OCI-LY7 (cell line): Measurements from ENCODE around the gene CARD19. TPM values are rescaled to one million over a fixed set of nuclear protein-coding genes. Genes with fewer than 3 reads are reported as not detected.
A peak's percentile ranks its signal among the peaks of the same experiment; 100 is the strongest.

ENCODE experiments used
- Bru-seq: library from RNA; stranded (reverse); fragments of 400-500 nt; gene quantifications from one replicate; lab custom pipeline; 2021; lab: Mats Ljungman, UMichigan
- BruChase-seq, 2 experiments: library from RNA; stranded (reverse); fragments of 400-500 nt; gene quantifications; one replicate each; lab custom pipeline; 2021; lab: Mats Ljungman, UMichigan
- BruUV-seq: library from RNA; stranded (reverse); fragments of 400-500 nt; replicated peaks from 2 replicates; lab custom pipeline; 2021; lab: Mats Ljungman, UMichigan
- CTCF ChIA-PET: fragments of 300-600 bp; sonication (Branson Sonifier 250); formaldehyde crosslinking; loops from one replicate; lab custom pipeline; 2022; ENCODE audit warnings: antibody characterized with exemption; ENCODE audit not compliant: unreplicated experiment; lab: Charles Lee
- POLR2A ChIA-PET: fragments of 300-600 bp; sonication (Branson Sonifier 250); formaldehyde crosslinking; loops from one replicate; lab custom pipeline; 2022; ENCODE audit warnings: antibody characterized with exemption; lab: Charles Lee
- DNase-seq: peaks from one replicate; pipeline ENCODE4 v3.0.0-alpha.2; 2015; ENCODE audit warnings: low spot score
- H2AFZ ChIP-seq: fragments of 200-600 bp; sonication (generic), shearing (Covaris generic); 2 replicates; pipeline ENCODE4 v1.6.1; 2014; ENCODE audit warnings: mild to moderate bottlenecking, antibody characterized with exemption, low read length, moderate library complexity
- H3K27ac ChIP-seq: fragments of 200-600 bp; sonication (generic); 2 replicates; pipeline ENCODE4 v1.5.1; 2014; ENCODE audit warnings: mixed run types, low read depth, mild to moderate bottlenecking, moderate library complexity, low read length, inconsistent platforms; ENCODE audit not compliant: poor library complexity, severe bottlenecking
- H3K36me3 ChIP-seq: fragments of 200-600 bp; sonication (generic); 2 replicates; pipeline ENCODE4 v1.6.1; 2014; ENCODE audit warnings: mild to moderate bottlenecking, antibody characterized with exemption, low read length, moderate library complexity, mixed read lengths; ENCODE audit not compliant: insufficient read depth
- H3K4me1 ChIP-seq: fragments of 200-600 bp; sonication (generic); 2 replicates; pipeline ENCODE4 v1.5.1; 2014; ENCODE audit warnings: mild to moderate bottlenecking, low read length; ENCODE audit not compliant: insufficient read depth, poor library complexity, severe bottlenecking
- H3K4me2 ChIP-seq: fragments of 200-600 bp; sonication (generic); 2 replicates; pipeline ENCODE4 v1.6.1; 2014; ENCODE audit warnings: mild to moderate bottlenecking, low read length
- H3K4me3 ChIP-seq: fragments of 200-600 bp; sonication (generic); 2 replicates; pipeline ENCODE4 v1.5.1; 2014; ENCODE audit warnings: mild to moderate bottlenecking, low read depth, low read length; ENCODE audit not compliant: poor library complexity, severe bottlenecking
- H3K79me2 ChIP-seq: fragments of 200-600 bp; sonication (generic); 2 replicates; pipeline ENCODE4 v1.6.1; 2016; ENCODE audit warnings: low read depth, mild to moderate bottlenecking, low read length, moderate library complexity, mixed read lengths; ENCODE audit not compliant: insufficient read depth
- H3K9me2 ChIP-seq: fragments of 200-600 bp; sonication (generic); 2 replicates; pipeline ENCODE4 v1.6.1; 2016; ENCODE audit warnings: mild to moderate bottlenecking, low read length, mixed read lengths; ENCODE audit not compliant: insufficient read depth
- H3K9me3 ChIP-seq: fragments of 200-600 bp; sonication (generic); 2 replicates; pipeline ENCODE4 v1.6.1; 2014; ENCODE audit warnings: mild to moderate bottlenecking, mixed run types, low read length, mixed read lengths
- H4K20me1 ChIP-seq: fragments of 200-600 bp; sonication (generic); 2 replicates; pipeline ENCODE4 v1.6.1; 2014; ENCODE audit warnings: mild to moderate bottlenecking, antibody characterized with exemption, low read length, moderate library complexity, mixed read lengths; ENCODE audit not compliant: insufficient read depth
- CTCF ChIP-seq: fragments of 200-600 bp; sonication (generic); conservative IDR thresholded peaks from 2 replicates; pipeline ENCODE4 v1.5.1; 2014; ENCODE audit warnings: mild to moderate bottlenecking, antibody characterized with exemption, low read length, moderate library complexity, mixed read lengths
- EZH2phosphoT487 ChIP-seq: fragments of 200-600 bp; sonication (generic); IDR thresholded peaks from 2 replicates; pipeline ENCODE4 v1.6.1; 2018; ENCODE audit warnings: low read depth, borderline replicate concordance, mild to moderate bottlenecking, mixed run types, antibody characterized with exemption, low read length, moderate library complexity, mixed read lengths
- intact Hi-C: fragments of 100-400 bp; cut with micrococcal nuclease; formaldehyde crosslinking; loops from one replicate; pipeline ENCODE4 v1.10.0; 2022; ENCODE audit not compliant: unreplicated experiment
- long read RNA-seq: library from polyadenylated mRNA; stranded (forward); transcript quantifications from one replicate; pipeline ENCODE4 v2.0.0, GENCODE V29; 2022
- total RNA-seq, 2 experiments: library from RNA; depleted of rRNA in 1 of 2; stranded (reverse); fragments of >200 nt in 1 of 2; shearing (Covaris generic) in 1 of 2; gene quantifications; 2 replicates each; pipeline ENCODE4 v1.2.3, GENCODE V29; 2014 to 2022

Gene CARD19
- 18.4 and 26.8 TPM in 2 replicates for total RNA-seq (2014; rRNA removed; shearing (Covaris generic))
- 13.4 and 15.8 TPM in 2 replicates for total RNA-seq (2022)
- percentile 44 among the genes with signal in this experiment for Bru-seq, nascent RNA
- percentile 48 among the genes with signal in this experiment for BruChase-seq, experiment 1, labeled RNA remaining after a 6-hour chase
- percentile 49 among the genes with signal in this experiment for BruChase-seq, experiment 2, labeled RNA remaining after a 2-hour chase
- long read RNA-seq, transcript CARD19-207 (6 exons, 759 nt): major isoform, 6 of 16 reads
- long read RNA-seq, partial matches to known transcripts: 1 of 16 reads
- long read RNA-seq, other reads (novel, unspliced or antisense): 7 of 16 reads

GRCh38 chr9:93096131-93096802, at the start of gene CARD19:
TSS of gene CARD19 (plus strand) at chr9:93096217. CDS start at chr9:93096346, 129 bp downstream.
- no peaks in the 10 kb centered on the region for H3K79me2 ChIP-seq
- peak within 1 kb of the TSS; percentile 87 for H3K27ac ChIP-seq
- TF ChIP-seq EZH2phosphoT487 (no peak), CTCF (no peak)
- peak within 1 kb of the TSS; percentile 91 for H3K4me3 ChIP-seq
- peak within 1 kb of the TSS; percentile 40; the same call in 1 of the 2 replicates for H2AFZ ChIP-seq
- no peaks in the 10 kb centered on the region for H4K20me1 ChIP-seq
- no peaks in the 10 kb centered on the region for H3K9me2 ChIP-seq
- DNase-seq: peak; percentile 44
- ChIA-PET POLR2A (interaction anchor here (0.6 to 0.9 kb wide), 3 partner anchors 9 to 131 kb away, joined by 3 to 6 read pairs (median 3); no protein-coding TSS in a partner anchor), CTCF (no interaction called here)
- intact Hi-C loops: no loop called here
- H3K4me2 ChIP-seq: peak within 1 kb of the TSS; percentile 99
- no TSS peak for BruUV-seq
- peaks cover 52% of the 10 kb centered on the region for H3K4me1 ChIP-seq
- H3K9me3 ChIP-seq: 0 out of 2 replicates have a peak, but pooled peaks cover 3% of the 10 kb centered on the region
- no peaks in the 10 kb centered on the region for H3K36me3 ChIP-seq

- H3K9me3 ChIP-seq: no peaks in the 10 kb centered on the region
Measured at GRCh38 chr9:93048566-93049448, 47.2 kb upstream of the CARD19 start.

GRCh38 chr9:93049491-93049890, 46.5 kb upstream of the CARD19 start:
- H3K27ac ChIP-seq: no peak overlapping the region
- H3K9me3 ChIP-seq: no peaks in the 10 kb centered on the region
- ChIA-PET CTCF (no interaction called here), POLR2A (no interaction called here)
- H3K79me2 ChIP-seq: no peaks in the 10 kb centered on the region
- no peak overlapping the region for H3K4me3 ChIP-seq
- H3K4me2 ChIP-seq: no peak overlapping the region
- H4K20me1 ChIP-seq: no peaks in the 10 kb centered on the region
- intact Hi-C loops: no loop called here
- no peak for DNase-seq
- no TSS peak for BruUV-seq
- H3K4me1 ChIP-seq: peaks cover 4% of the 10 kb centered on the region
- TF ChIP-seq CTCF (no peak), EZH2phosphoT487 (no peak)
- H3K36me3 ChIP-seq: no peaks in the 10 kb centered on the region
- no peak overlapping the region for H2AFZ ChIP-seq
- H3K9me2 ChIP-seq: no peaks in the 10 kb centered on the region

More at GRCh38 chr9:93048566-93049448, 47.2 kb upstream of the CARD19 start:
- BruUV-seq: no TSS peak
- Histone ChIP-seq H2AFZ (no peak overlapping the region), H3K36me3 (no peaks in the 10 kb centered on the region), H3K4me3 (no peak overlapping the region), H3K4me1 (peaks cover 4% of the 10 kb centered on the region), H3K79me2 (no peaks in the 10 kb centered on the region), H3K27ac (no peak overlapping the region), H3K4me2 (no peak overlapping the region), H4K20me1 (no peaks in the 10 kb centered on the region), H3K9me2 (no peaks in the 10 kb centered on the region)
- ChIA-PET CTCF (interaction anchor here (0.7 kb wide), 1 partner anchor 11 kb away, joined by 3 read pairs; no protein-coding TSS in a partner anchor), POLR2A (no interaction called here)
- no peak for DNase-seq
- TF ChIP-seq EZH2phosphoT487: no peak
- intact Hi-C loops: no loop called here
